Fibroblast of skin of back (primary cell): Measurements from ENCODE around the gene SPATA31D4.

ENCODE experiments used
- DNase-seq: peaks from one replicate; pipeline ENCODE4 v3.0.0-alpha.2; 2013

SPATA31D4 gene

DNA sequence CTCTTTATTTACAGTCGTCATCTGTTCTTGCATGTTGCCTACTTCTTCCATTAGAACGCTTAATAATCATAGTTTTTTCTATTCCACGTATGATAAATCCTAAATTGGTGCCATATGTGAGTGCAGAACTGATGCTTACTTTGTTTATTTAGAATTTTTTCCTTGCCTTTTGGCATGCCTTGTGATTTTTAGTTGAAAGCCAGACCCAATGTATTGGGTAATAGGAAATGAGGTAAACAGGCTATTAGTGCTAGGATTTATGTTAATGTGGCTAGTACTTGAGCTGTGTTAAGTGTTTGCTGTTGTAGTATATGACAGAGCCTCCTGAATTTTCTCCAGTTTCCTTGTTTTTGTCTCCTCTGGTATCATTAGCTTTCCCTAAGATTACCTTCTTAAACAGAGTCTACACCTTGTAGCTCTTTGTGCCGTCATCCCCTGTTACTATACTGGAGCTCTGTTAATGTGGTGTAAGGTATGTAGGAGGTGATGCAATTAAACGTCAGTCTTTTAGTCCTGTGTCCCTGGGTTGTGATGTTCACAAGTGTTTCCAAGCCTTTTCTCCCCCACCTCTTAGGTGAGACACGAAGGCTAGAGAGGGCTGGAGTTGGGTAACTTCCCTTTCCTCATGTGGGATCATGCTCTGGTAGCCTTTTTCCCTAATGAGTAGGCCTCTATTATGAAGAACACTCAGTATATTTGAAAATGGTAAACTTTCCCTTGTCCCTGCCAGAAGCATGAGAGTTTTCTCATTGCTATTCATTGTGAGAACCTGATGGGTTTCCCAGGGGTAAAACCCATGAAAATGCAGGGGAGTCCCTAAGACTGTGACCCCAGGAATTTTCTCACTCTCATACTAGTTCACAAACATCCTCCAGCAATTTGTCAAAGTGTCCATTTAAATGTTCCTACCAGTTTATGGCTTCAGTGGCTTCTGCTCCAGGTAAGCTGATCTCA lies 36.3 kb downstream of the SPATA31D4 start:
- DNase-seq: no peak

DNA sequence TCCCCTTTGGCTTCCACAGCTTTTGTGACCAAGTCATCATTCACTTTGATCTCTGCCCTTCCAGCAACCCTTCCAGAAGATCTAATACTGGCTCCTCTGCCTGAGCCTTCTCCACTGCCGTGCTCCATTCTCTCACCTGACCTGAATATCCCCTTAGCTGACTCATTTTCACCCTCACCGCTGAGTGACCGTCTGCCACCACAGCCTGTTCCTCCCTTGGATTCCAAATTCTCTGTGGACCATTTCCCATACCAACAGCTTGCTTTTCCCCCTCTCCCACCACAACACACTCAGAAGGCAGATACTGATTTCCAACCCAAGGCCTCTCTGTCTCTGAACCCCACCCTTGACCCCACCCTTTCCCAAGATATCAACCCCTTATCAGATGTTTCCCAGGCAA lies 39.8 kb downstream of the SPATA31D4 start:
- no peak for DNase-seq

DNA sequence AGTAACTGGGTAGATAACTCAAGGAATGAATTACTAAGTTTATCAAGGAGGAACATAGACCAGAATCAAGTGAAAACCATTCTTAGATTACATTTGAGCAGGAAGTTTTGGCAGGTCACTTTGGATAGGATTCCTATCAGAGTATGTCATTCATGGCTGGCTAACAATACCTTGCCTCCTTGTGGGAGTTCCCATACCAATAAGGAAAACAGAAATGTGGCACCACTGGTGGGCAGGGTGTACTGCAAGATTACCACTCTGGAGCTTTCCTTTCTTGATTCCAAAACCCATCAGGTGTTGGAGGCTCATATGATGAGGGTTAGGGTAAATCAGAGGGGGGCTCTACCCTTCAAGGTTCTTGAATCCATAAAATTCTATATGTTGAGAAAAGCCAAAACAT lies 41.7 kb downstream of the SPATA31D4 start:
- no peak for DNase-seq

DNA sequence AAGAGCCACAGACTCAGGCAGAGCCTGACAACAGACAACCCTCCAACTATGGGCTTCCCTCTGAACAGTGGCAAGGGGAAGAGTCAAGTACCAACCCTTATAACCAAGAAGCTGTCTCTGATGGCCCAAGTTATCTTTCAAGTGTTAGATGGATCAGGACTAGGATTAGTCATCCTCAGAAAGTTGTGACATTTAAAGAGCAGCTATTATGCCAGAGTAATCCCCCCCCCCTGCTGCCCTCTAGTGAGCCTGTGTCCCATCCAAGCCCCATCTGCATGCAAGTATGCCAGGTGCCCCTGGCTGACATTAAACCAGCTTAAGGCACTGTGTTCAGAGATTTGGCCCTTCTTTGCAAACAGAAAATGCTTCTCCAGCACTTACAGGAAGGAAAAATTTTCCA lies 43.5 kb downstream of the SPATA31D4 start:
- DNase-seq: no peak

DNA sequence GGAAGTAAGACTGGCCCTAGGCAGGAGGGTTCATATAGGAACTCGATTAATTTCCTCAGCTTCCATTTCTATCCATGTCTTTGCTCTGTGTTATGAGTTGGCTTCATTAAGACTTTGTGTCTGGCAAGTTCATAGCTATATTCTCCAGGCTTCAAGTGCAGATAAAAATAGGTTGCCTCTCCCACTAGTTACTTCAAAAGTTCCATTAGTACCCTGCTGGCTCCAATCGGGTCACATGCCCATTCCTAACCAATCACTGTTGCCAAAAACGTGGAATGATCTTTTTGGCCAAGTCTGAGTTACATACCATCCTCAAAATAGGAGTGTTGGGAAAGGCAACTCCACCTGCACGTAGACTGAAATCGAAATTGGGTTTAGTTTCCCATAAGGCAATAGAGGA lies 46.5 kb downstream of the SPATA31D4 start:
- no peak for DNase-seq

DNA sequence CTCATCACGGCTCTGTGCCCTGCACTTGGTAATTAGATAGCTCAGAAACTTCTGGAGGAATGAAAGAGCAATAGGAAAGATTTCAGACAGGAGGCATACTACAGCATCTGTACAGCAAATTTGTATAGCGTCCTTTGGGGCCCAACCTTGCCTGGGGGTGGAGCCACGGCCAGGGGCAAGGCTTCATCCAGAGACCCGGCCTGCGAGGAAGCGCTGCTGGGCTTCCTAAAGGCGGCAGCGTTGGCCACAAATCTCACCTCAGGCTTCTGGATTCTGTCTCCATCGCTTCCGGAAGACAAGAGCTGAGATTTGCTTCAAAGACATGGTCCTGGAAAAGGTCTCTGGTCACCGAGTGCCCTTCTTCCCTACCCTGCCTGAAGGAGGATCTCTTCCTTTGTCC lies 48.1 kb downstream of the SPATA31D4 start:
- DNase-seq: no peak

DNA sequence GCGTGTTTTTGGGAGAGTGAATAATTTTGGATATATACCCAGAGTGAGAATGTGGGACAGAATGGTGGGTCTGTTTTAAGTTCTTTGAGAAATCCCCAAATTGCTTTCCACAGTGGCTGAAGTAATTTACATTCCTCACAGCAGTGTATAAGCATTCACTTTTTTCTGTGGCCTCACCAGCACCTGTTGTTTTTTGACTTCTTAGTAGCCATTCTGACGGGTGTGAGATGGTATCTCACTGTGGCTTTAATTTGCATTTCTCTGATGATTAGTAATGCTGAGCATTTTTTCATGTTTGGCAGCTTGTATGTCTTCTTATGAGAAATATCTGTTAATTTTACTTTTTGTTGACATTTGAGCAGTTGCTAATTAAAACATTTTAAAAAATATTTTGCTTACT lies 51.0 kb downstream of the SPATA31D4 start:
- DNase-seq: no peak

DNA sequence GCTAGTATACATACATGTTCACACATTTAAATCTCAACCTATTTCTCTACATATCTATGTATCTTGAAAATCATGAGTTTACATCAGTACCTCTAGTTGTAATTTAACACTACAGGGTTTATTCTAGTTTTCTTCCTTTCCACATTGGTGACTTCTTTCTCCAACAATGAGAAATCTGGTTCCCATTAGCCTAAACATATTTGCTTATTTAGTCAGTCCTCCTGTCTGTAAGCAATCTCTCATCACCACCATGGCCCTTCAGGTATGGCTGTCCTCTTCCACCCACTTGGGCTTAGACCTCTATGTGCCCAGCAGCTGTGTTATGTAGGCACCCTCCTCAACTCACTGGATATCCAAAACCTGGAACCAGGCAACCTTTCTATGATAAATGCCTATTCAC lies 52.3 kb downstream of the SPATA31D4 start:
- no peak for DNase-seq

DNA sequence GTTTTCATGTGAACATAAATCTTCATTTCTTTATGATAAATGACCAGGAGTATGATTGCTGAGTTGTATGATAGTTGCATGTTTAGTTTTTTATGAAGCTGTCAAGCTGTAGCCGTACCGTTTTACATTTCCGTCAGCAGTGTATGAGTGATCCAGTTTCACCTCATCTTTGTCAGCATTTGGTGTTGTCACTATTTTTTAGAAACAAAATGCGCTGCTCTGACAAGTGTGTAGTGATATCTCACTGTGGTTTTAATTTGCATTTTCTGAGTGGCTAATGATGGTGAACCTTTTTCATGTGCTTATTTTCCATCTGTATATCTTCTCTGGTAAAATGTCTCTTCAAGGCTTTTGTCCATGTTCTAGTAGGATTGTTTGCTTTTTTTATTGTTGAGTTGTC lies 53.7 kb downstream of the SPATA31D4 start:
- no peak for DNase-seq
